Activated T-helper 1 cell treated with anti-CD3 and anti-CD28 coated beads, Interleukin-12 subunit alpha, Interleukin-12 subunit beta, Interleukin-2, Interleukin-4 antibody, amounts not matched to agents 30 ng/mL and 10 ng/mL and 1 ng/mL, durations not matched to agents 14 hours and 24 hours and 36 hours (primary cell): Measurements from ENCODE around the gene SSX4B. TPM values are rescaled to one million over a fixed set of nuclear protein-coding genes. Genes with fewer than 3 reads are reported as not detected.
"Not testable (repeated sequence)": the region's sequence is repeated elsewhere in the genome, so short reads cannot be mapped to it uniquely, and the experiment has no call there.

Source experiments
- DNase-seq: peaks from one replicate; pipeline ENCODE4 v3.0.0; 2021; ENCODE audit warnings: low spot score
- H3K27ac Mint-ChIP-seq: one replicate; pipeline ENCODE4 v1.8.0; 2021; ENCODE audit warnings: mild to moderate bottlenecking, mixed read lengths
- H3K27me3 Mint-ChIP-seq: one replicate; pipeline ENCODE4 v1.8.0; 2022; ENCODE audit warnings: mild to moderate bottlenecking, moderate library complexity, mixed read lengths; ENCODE audit not compliant: insufficient read depth
- H3K36me3 Mint-ChIP-seq: one replicate; pipeline ENCODE4 v1.8.0; 2021; ENCODE audit warnings: low read depth, mixed read lengths
- H3K4me1 Mint-ChIP-seq: one replicate; pipeline ENCODE4 v1.8.0; 2021; ENCODE audit warnings: low read depth, mixed read lengths
- H3K4me3 Mint-ChIP-seq: one replicate; pipeline ENCODE4 v1.8.0; 2021; ENCODE audit warnings: mild to moderate bottlenecking, moderate library complexity, mixed read lengths
- H3K9me3 Mint-ChIP-seq: one replicate; pipeline ENCODE4 v1.8.0; 2021; ENCODE audit warnings: mixed read lengths
- intact Hi-C: fragments of 100-400 bp; cut with micrococcal nuclease; formaldehyde crosslinking; loops from one replicate; pipeline ENCODE4 v1.15.1; 2024
- total RNA-seq: library from RNA; stranded (reverse); gene quantifications from 2 replicates; pipeline ENCODE4 v1.2.3, GENCODE V29; 2022

SSX4B gene
- not detected in 2 replicates for total RNA-seq

DNA sequence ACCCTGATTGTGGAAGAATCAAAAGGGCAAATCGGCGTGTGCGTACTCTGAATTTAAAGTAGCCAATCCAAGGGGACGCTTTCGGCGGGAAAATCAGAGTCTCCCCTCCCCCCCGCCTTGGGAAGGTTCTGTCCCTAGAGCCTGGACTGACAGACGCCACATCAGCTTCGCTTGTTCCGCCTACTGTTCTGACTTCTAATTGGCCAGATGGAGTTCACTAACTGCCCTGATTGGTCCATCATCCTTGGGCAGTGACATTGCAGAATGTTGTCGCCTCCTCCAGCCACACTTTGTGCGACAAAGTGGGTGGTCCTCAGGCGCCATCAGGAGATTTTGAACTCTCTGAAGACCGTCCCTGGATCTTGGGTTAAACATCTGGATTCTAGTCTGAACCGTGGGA lies at the start of gene SSX4B:
Gene SSX4B (minus strand): TSS at position 101 of the 400 bp plus-strand sequence. CDS start 588 bp downstream, outside the sequence.
- H3K27me3 Mint-ChIP-seq, intact Hi-C loops, DNase-seq, H3K27ac Mint-ChIP-seq, H3K4me3 Mint-ChIP-seq, H3K9me3 Mint-ChIP-seq, H3K36me3 Mint-ChIP-seq, H3K4me1 Mint-ChIP-seq: not testable (repeated sequence)

DNA sequence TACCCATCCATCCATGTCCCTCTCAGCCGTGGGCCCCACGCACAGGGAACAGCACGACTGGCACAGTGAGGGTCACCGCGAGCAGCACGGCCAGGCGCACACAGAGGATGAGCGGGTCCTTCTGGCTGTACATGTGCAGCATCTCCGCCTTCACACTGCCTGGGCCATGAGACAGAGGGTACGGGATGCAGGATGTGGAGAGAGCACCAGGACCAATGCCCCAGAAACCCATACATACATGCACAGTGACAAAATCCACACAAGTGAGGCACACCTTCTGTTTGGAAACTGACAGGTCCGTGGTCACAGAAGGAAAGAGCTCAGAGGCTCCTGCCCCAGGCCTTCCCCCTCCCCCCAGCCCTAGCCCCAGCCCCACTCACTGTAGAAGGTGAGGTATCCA lies 48.8 kb upstream of the SSX4B start:
- Mint-ChIP-seq H3K4me1 (peaks cover 20% of the 10 kb centered on the region), H3K36me3 (peaks cover 36% of the 10 kb centered on the region), H3K27ac (no peak overlapping the region), H3K4me3 (no peak overlapping the region), H3K9me3 (no peaks in the 10 kb centered on the region), H3K27me3 (no peaks in the 10 kb centered on the region)
- intact Hi-C loops, result no loop called here
- no peak for DNase-seq

DNA sequence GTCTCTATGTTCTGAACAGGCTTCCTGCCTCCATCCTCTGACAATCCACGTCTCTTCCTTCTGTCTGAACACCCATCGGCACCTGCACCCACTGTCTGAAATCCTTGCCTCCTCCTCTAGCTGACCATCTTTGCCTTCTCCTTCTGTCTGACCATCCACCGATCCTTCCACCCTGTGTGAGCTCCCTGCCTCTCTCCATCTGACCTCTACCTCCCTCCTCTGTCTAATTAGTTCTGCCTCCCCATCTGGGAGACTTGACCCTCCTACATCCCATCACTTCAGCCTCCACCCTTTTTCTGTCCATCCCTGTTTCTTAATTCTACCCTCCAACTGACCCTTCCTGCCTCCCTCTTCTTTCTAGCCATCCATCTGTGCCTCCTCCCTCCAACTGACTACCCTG lies 48.3 kb upstream of the SSX4B start:
- DNase-seq, result no peak
- no peak overlapping the region for H3K4me3 Mint-ChIP-seq
- no peaks in the 10 kb centered on the region for H3K27me3 Mint-ChIP-seq
- intact Hi-C loops, result no loop called here
- H3K36me3 Mint-ChIP-seq, result peaks cover 30% of the 10 kb centered on the region
- no peak overlapping the region for H3K27ac Mint-ChIP-seq
- peaks cover 14% of the 10 kb centered on the region for H3K4me1 Mint-ChIP-seq
- no peaks in the 10 kb centered on the region for H3K9me3 Mint-ChIP-seq

GRCh38 chrX:48459483-48459882 lies 47.7 kb upstream of the SSX4B start:
- Mint-ChIP-seq H3K27ac (no peak overlapping the region), H3K27me3 (no peaks in the 10 kb centered on the region), H3K4me1 (peaks cover 12% of the 10 kb centered on the region), H3K4me3 (no peak overlapping the region), H3K9me3 (no peaks in the 10 kb centered on the region), H3K36me3 (peaks cover 28% of the 10 kb centered on the region)
- intact Hi-C loops, result no loop called here
- no peak for DNase-seq

- no peaks in the 10 kb centered on the region for H3K27me3 Mint-ChIP-seq
- H3K4me3 Mint-ChIP-seq, result no peak overlapping the region
- H3K9me3 Mint-ChIP-seq, result no peaks in the 10 kb centered on the region
- no peak for DNase-seq
- peaks cover 21% of the 10 kb centered on the region for H3K36me3 Mint-ChIP-seq
- intact Hi-C loops, result no loop called here
- H3K27ac Mint-ChIP-seq, result no peak overlapping the region
- peaks cover 6% of the 10 kb centered on the region for H3K4me1 Mint-ChIP-seq
Measured at GRCh38 chrX:48458711-48459110, 47.0 kb upstream of the SSX4B start.

- H3K4me3 Mint-ChIP-seq, result no peak overlapping the region
- no peak overlapping the region for H3K27ac Mint-ChIP-seq
Measured at GRCh38 chrX:48456628-48457331, 45.0 kb upstream of the SSX4B start.

DNA sequence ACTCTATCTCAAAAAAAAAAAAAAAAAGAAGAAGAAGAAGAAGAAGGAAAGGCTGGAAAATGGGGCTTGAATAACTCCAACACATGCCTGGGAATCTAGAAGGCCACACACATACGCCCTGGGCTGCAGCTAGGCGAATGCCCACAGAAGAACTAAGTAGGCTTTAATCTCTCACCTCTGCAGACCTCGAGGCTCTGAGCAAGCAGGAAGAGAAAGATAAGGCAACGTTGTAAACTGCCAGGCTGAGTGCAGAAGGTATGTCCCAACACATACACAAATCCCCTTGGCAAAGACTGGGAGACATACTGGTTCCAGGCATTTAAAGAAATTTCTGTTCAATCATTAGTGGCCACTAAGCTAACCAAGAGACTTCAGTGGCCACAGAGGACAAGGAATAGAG lies 39.9 kb upstream of the SSX4B start:
- H3K4me1 Mint-ChIP-seq, result no peaks in the 10 kb centered on the region
- H3K27ac Mint-ChIP-seq, result no peak overlapping the region
- intact Hi-C loops, result no loop called here
- no peak for DNase-seq
- no peaks in the 10 kb centered on the region for H3K36me3 Mint-ChIP-seq
- H3K4me3 Mint-ChIP-seq, result no peak overlapping the region
- H3K27me3 Mint-ChIP-seq, result no peaks in the 10 kb centered on the region
- no peaks in the 10 kb centered on the region for H3K9me3 Mint-ChIP-seq

More at GRCh38 chrX:48456628-48457331, 45.0 kb upstream of the SSX4B start:
- intact Hi-C loops, result no loop called here
- Mint-ChIP-seq H3K36me3 (peaks cover 14% of the 10 kb centered on the region), H3K27me3 (no peaks in the 10 kb centered on the region), H3K9me3 (no peaks in the 10 kb centered on the region), H3K4me1 (peaks cover 5% of the 10 kb centered on the region)
- DNase-seq, result no peak

DNA sequence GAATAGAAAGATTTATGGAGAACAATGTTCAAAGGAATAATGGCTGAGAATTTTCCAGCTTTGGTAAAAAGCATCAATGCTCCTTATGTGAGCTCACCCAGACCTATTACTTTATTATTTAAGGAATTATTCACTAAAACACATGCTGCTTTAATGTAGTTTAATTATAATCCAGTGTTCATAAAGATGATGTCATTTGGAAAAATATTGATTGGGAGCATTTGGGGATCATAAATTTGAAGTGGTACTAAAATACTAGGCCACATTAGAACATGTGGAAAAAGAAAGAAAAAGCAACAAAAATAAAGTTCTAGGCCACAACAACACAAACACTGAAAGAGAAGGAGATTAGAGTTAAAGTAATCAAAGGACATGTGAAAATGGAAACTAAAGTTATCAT lies 38.3 kb upstream of the SSX4B start:
- no peak for DNase-seq
- no peaks in the 10 kb centered on the region for H3K27me3 Mint-ChIP-seq
- H3K9me3 Mint-ChIP-seq, result no peaks in the 10 kb centered on the region
- H3K4me1 Mint-ChIP-seq, result no peaks in the 10 kb centered on the region
- H3K4me3 Mint-ChIP-seq, result no peak overlapping the region
- intact Hi-C loops, result no loop called here
- no peaks in the 10 kb centered on the region for H3K36me3 Mint-ChIP-seq
- H3K27ac Mint-ChIP-seq, result no peak overlapping the region

GRCh38 chrX:48447201-48447600 lies 35.4 kb upstream of the SSX4B start:
- H3K4me1 Mint-ChIP-seq, H3K9me3 Mint-ChIP-seq, H3K36me3 Mint-ChIP-seq, intact Hi-C loops, H3K27me3 Mint-ChIP-seq, DNase-seq, H3K27ac Mint-ChIP-seq, H3K4me3 Mint-ChIP-seq: not testable (repeated sequence)

DNA sequence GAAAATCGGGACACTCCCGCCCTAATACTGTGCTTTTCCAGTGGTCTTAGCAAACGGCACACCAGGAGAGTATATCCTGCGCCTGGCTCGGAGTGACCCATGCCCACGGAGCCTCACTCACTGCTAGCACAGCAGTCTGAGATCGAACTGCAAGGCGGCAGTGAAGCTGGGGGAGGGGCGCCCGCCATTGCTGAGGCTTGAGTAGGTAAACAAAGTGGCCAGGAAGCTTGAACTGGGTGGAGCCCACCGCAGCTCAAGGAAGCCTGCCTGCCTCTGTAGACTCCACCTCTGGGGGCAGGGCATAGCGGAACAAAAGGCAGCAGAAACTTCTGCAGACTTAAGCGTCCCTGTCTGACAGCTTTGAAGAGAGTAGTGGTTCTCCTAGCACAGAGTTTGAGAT lies 22.0 kb upstream of the SSX4B start:
- H3K4me1 Mint-ChIP-seq, intact Hi-C loops: not testable (repeated sequence)

GRCh38 chrX:48430166-48430565 lies 18.4 kb upstream of the SSX4B start:
- DNase-seq, H3K27me3 Mint-ChIP-seq, H3K4me1 Mint-ChIP-seq, H3K9me3 Mint-ChIP-seq, H3K36me3 Mint-ChIP-seq, H3K27ac Mint-ChIP-seq, H3K4me3 Mint-ChIP-seq, intact Hi-C loops: not testable (repeated sequence)

More for the DNA sequence above, 22.0 kb upstream of the SSX4B start:
- H3K27me3 Mint-ChIP-seq, H3K27ac Mint-ChIP-seq, H3K4me3 Mint-ChIP-seq, H3K36me3 Mint-ChIP-seq, H3K9me3 Mint-ChIP-seq, DNase-seq: not testable (repeated sequence)

DNA sequence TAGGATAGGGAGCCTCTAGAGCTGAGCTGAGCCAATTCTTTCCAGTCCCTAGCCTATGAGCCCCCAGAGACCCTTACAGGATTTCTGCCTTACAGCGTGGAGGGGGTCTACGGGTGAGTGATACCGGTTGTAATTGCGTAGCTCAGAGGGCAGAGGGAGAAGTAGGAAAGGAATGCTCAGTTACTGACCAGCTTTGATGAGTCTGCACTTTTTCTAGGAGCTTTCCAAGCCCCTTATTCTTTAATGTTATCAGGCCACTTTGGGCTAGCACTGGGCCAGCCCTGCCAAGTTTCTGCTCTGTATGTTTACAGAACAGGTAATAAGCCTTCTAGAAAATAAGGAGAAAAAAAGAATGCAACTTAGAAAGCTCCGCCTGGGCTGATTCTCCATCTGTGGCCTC lies 17.8 kb upstream of the SSX4B start:
- DNase-seq, H3K27me3 Mint-ChIP-seq, H3K4me1 Mint-ChIP-seq, H3K36me3 Mint-ChIP-seq, H3K9me3 Mint-ChIP-seq, intact Hi-C loops, H3K4me3 Mint-ChIP-seq, H3K27ac Mint-ChIP-seq: not testable (repeated sequence)

GRCh38 chrX:48427027-48427716 lies 15.4 kb upstream of the SSX4B start:
- H3K27me3 Mint-ChIP-seq, intact Hi-C loops, H3K36me3 Mint-ChIP-seq, H3K27ac Mint-ChIP-seq, H3K4me3 Mint-ChIP-seq, DNase-seq, H3K4me1 Mint-ChIP-seq, H3K9me3 Mint-ChIP-seq: not testable (repeated sequence)
